GM21576 (cell line): ENCODE results near the gene PDLIM3.
"Not testable (repeated sequence)": the region's sequence is repeated elsewhere in the genome, so short reads cannot be mapped to it uniquely, and the experiment has no call there.

Experiments used
- ATAC-seq: cut with Tn5 transposase; IDR thresholded peaks from one replicate; pipeline ENCODE4 v1.9.1; 2021; ENCODE audit warnings: mild to moderate bottlenecking, moderate library complexity; ENCODE audit not compliant: unreplicated experiment

PDLIM3 gene

GRCh38 chr4:185534866-185535611, at the start of gene PDLIM3:
Gene PDLIM3 (minus strand): TSS chr4:185535507. CDS start chr4:185535434, 73 bp downstream.
- ATAC-seq: no peak

- no peak for ATAC-seq
Observed at GRCh38 chr4:185583813-185584212, 48.5 kb upstream of the PDLIM3 start.

GRCh38 chr4:185582651-185583400, 47.5 kb upstream of the PDLIM3 start:
- no peak for ATAC-seq

- no peak for ATAC-seq
Observed at GRCh38 chr4:185580699-185581098, 45.4 kb upstream of the PDLIM3 start.

- ATAC-seq: no peak
Observed at GRCh38 chr4:185578284-185578683, 43.0 kb upstream of the PDLIM3 start.

GRCh38 chr4:185576962-185577950, 41.9 kb upstream of the PDLIM3 start:
- ATAC-seq: no peak

GRCh38 chr4:185576314-185576961, 41.1 kb upstream of the PDLIM3 start:
- no peak for ATAC-seq

- ATAC-seq: no peak
Observed at GRCh38 chr4:185573651-185574199, 38.4 kb upstream of the PDLIM3 start.

- no peak for ATAC-seq
Observed at GRCh38 chr4:185570727-185571126, 35.4 kb upstream of the PDLIM3 start.

GRCh38 chr4:185567381-185568376, 32.4 kb upstream of the PDLIM3 start:
- no peak for ATAC-seq

- no peak for ATAC-seq
Observed at GRCh38 chr4:185566972-185567371, 31.7 kb upstream of the PDLIM3 start.

- ATAC-seq: no peak
Observed at GRCh38 chr4:185566425-185566824, 31.1 kb upstream of the PDLIM3 start.

- ATAC-seq: no peak
Observed at GRCh38 chr4:185565696-185566095, 30.4 kb upstream of the PDLIM3 start.

- no peak for ATAC-seq
Observed at GRCh38 chr4:185564349-185564748, 29.0 kb upstream of the PDLIM3 start.

GRCh38 chr4:185562531-185562930, 27.2 kb upstream of the PDLIM3 start:
- ATAC-seq: no peak

GRCh38 chr4:185560316-185560715, 25.0 kb upstream of the PDLIM3 start:
- ATAC-seq: no peak

- no peak for ATAC-seq
Observed at GRCh38 chr4:185559915-185560281, 24.6 kb upstream of the PDLIM3 start.

GRCh38 chr4:185559251-185559914, 24.1 kb upstream of the PDLIM3 start:
- ATAC-seq: not testable (repeated sequence)
